Measurements from ENCODE around the gene HTR5A.
"Not testable (repeated sequence)": the region's sequence is repeated elsewhere in the genome, so short reads cannot be mapped to it uniquely, and the experiment has no call there.

HTR5A gene

GRCh38 chr7:155034495-155034894 is 35.6 kb upstream of the HTR5A start:
- H3K4me2 ChIP-seq (ENCODE audit: low read length): not testable (repeated sequence)
- no CpG with 5 or more reads among the region's 15 CpGs for WGBS (ENCODE audit: extremely low coverage, insufficient coverage, low lambda C conversion rate)

GRCh38 chr7:155038335-155038734 is 31.8 kb upstream of the HTR5A start:
- Histone ChIP-seq H3K79me1 (ENCODE audit: low read length) (no peaks in the 10 kb centered on the region), H3K56ac (ENCODE audit: low read length) (no peak overlapping the region), H4K5ac (ENCODE audit: low read length) (no peak overlapping the region), H4K8ac (ENCODE audit: low read depth, low read length) (no peak overlapping the region), H2BK5ac (ENCODE audit: low read length) (no peak overlapping the region), H3K4ac (ENCODE audit: low read depth, low read length) (no peak overlapping the region), H3K23ac (ENCODE audit: low read length) (no peak overlapping the region), H3K4me1 (ENCODE audit: control insufficient read depth, low read depth, low read length) (no peaks in the 10 kb centered on the region), H3K27me3 (ENCODE audit: insufficient read depth, low read length, poor library complexity) (no peaks in the 10 kb centered on the region), H3K27ac (ENCODE audit: low read depth, low read length) (no peak overlapping the region), H3K79me2 (ENCODE audit: control insufficient read depth, insufficient read depth, low read length) (no peaks in the 10 kb centered on the region), H2BK15ac (replicated peaks; ENCODE audit: low read depth) (no peak overlapping the region), H3K4me2 (ENCODE audit: low read length) (no peak overlapping the region), H2BK120ac (ENCODE audit: low read depth, low read length) (no peak overlapping the region), H3K9ac (ENCODE audit: low read length) (no peak overlapping the region), H2AK5ac (ENCODE audit: low read length) (no peak overlapping the region), H3K4me3 (ENCODE audit: low read length) (no peak overlapping the region), H3K36me3 (ENCODE audit: control insufficient read depth, insufficient read depth, low read length) (no peaks in the 10 kb centered on the region), H3K18ac (ENCODE audit: low read length) (no peak overlapping the region)
- no peak for DNase-seq
- WGBS (ENCODE audit: extremely low coverage, insufficient coverage, low lambda C conversion rate): no CpG with 5 or more reads among the region's 4 CpGs

More at GRCh38 chr7:155034495-155034894, 35.6 kb upstream of the HTR5A start:
- not testable (repeated sequence) for H3K4ac ChIP-seq (ENCODE audit: low read depth, low read length); H2BK15ac ChIP-seq (replicated peaks; ENCODE audit: low read depth); H4K8ac ChIP-seq (ENCODE audit: low read depth, low read length); H3K23ac ChIP-seq (ENCODE audit: low read length); H3K4me3 ChIP-seq (ENCODE audit: low read length); H2BK5ac ChIP-seq (ENCODE audit: low read length); H3K27me3 ChIP-seq (ENCODE audit: insufficient read depth, low read length, poor library complexity); DNase-seq; H3K18ac ChIP-seq (ENCODE audit: low read length); H3K79me2 ChIP-seq (ENCODE audit: control insufficient read depth, insufficient read depth, low read length); H4K5ac ChIP-seq (ENCODE audit: low read length); H3K9ac ChIP-seq (ENCODE audit: low read length); H3K36me3 ChIP-seq (ENCODE audit: control insufficient read depth, insufficient read depth, low read length); H2AK5ac ChIP-seq (ENCODE audit: low read length); H3K4me1 ChIP-seq (ENCODE audit: control insufficient read depth, low read depth, low read length); H3K79me1 ChIP-seq (ENCODE audit: low read length); H3K56ac ChIP-seq (ENCODE audit: low read length); H2BK120ac ChIP-seq (ENCODE audit: low read depth, low read length); H3K27ac ChIP-seq (ENCODE audit: low read depth, low read length)

GRCh38 chr7:155043756-155044155 is 26.4 kb upstream of the HTR5A start:
- Histone ChIP-seq H2AK5ac (ENCODE audit: low read length) (no peak overlapping the region), H3K4me2 (ENCODE audit: low read length) (no peak overlapping the region), H3K18ac (ENCODE audit: low read length) (no peak overlapping the region), H2BK120ac (ENCODE audit: low read depth, low read length) (no peak overlapping the region), H2BK15ac (replicated peaks; ENCODE audit: low read depth) (no peak overlapping the region), H3K56ac (ENCODE audit: low read length) (no peak overlapping the region), H3K4ac (ENCODE audit: low read depth, low read length) (no peak overlapping the region), H3K36me3 (ENCODE audit: control insufficient read depth, insufficient read depth, low read length) (no peaks in the 10 kb centered on the region), H2BK5ac (ENCODE audit: low read length) (no peak overlapping the region), H3K4me1 (ENCODE audit: control insufficient read depth, low read depth, low read length) (no peaks in the 10 kb centered on the region), H3K79me2 (ENCODE audit: control insufficient read depth, insufficient read depth, low read length) (no peaks in the 10 kb centered on the region), H3K4me3 (ENCODE audit: low read length) (no peak overlapping the region), H4K5ac (ENCODE audit: low read length) (no peak overlapping the region), H3K79me1 (ENCODE audit: low read length) (no peaks in the 10 kb centered on the region), H3K23ac (ENCODE audit: low read length) (no peak overlapping the region), H3K27ac (ENCODE audit: low read depth, low read length) (no peak overlapping the region), H3K9ac (ENCODE audit: low read length) (no peak overlapping the region), H4K8ac (ENCODE audit: low read depth, low read length) (no peak overlapping the region), H3K27me3 (ENCODE audit: insufficient read depth, low read length, poor library complexity) (no peaks in the 10 kb centered on the region)
- no CpG with 5 or more reads among the region's 4 CpGs for WGBS (ENCODE audit: extremely low coverage, insufficient coverage, low lambda C conversion rate)
- DNase-seq: no peak

- Histone ChIP-seq H3K79me1 (ENCODE audit: low read length) (no peaks in the 10 kb centered on the region), H2BK120ac (ENCODE audit: low read depth, low read length) (no peak overlapping the region), H3K18ac (ENCODE audit: low read length) (no peak overlapping the region), H3K9ac (ENCODE audit: low read length) (no peak overlapping the region), H2BK5ac (ENCODE audit: low read length) (no peak overlapping the region), H3K79me2 (ENCODE audit: control insufficient read depth, insufficient read depth, low read length) (no peaks in the 10 kb centered on the region), H3K4me2 (ENCODE audit: low read length) (no peak overlapping the region), H3K27ac (ENCODE audit: low read depth, low read length) (no peak overlapping the region), H3K4me1 (ENCODE audit: control insufficient read depth, low read depth, low read length) (no peaks in the 10 kb centered on the region), H4K8ac (ENCODE audit: low read depth, low read length) (no peak overlapping the region), H3K23ac (ENCODE audit: low read length) (no peak overlapping the region), H3K36me3 (ENCODE audit: control insufficient read depth, insufficient read depth, low read length) (no peaks in the 10 kb centered on the region), H3K56ac (ENCODE audit: low read length) (no peak overlapping the region), H3K4me3 (ENCODE audit: low read length) (no peak overlapping the region), H3K27me3 (ENCODE audit: insufficient read depth, low read length, poor library complexity) (no peaks in the 10 kb centered on the region), H4K5ac (ENCODE audit: low read length) (no peak overlapping the region), H2BK15ac (replicated peaks; ENCODE audit: low read depth) (no peak overlapping the region), H3K4ac (ENCODE audit: low read depth, low read length) (no peak overlapping the region), H2AK5ac (ENCODE audit: low read length) (no peak overlapping the region)
- WGBS (ENCODE audit: extremely low coverage, insufficient coverage, low lambda C conversion rate): no CpG with 5 or more reads among the region's 4 CpGs
- DNase-seq: no peak
Observed at GRCh38 chr7:155048006-155048405, 22.1 kb upstream of the HTR5A start.

GRCh38 chr7:155051355-155051754 is 18.8 kb upstream of the HTR5A start:
- Histone ChIP-seq H3K27me3 (ENCODE audit: insufficient read depth, low read length, poor library complexity) (no peaks in the 10 kb centered on the region), H3K18ac (ENCODE audit: low read length) (no peak overlapping the region), H2BK5ac (ENCODE audit: low read length) (no peak overlapping the region), H3K4me1 (ENCODE audit: control insufficient read depth, low read depth, low read length) (no peaks in the 10 kb centered on the region), H3K36me3 (ENCODE audit: control insufficient read depth, insufficient read depth, low read length) (no peaks in the 10 kb centered on the region), H2AK5ac (ENCODE audit: low read length) (no peak overlapping the region), H3K4me2 (ENCODE audit: low read length) (no peak overlapping the region), H3K4ac (ENCODE audit: low read depth, low read length) (no peak overlapping the region), H3K23ac (ENCODE audit: low read length) (no peak overlapping the region), H4K8ac (ENCODE audit: low read depth, low read length) (no peak overlapping the region), H3K79me2 (ENCODE audit: control insufficient read depth, insufficient read depth, low read length) (no peaks in the 10 kb centered on the region), H3K56ac (ENCODE audit: low read length) (no peak overlapping the region), H4K5ac (ENCODE audit: low read length) (no peak overlapping the region), H2BK15ac (replicated peaks; ENCODE audit: low read depth) (no peak overlapping the region), H3K79me1 (ENCODE audit: low read length) (no peaks in the 10 kb centered on the region), H3K9ac (ENCODE audit: low read length) (no peak overlapping the region), H3K4me3 (ENCODE audit: low read length) (no peak overlapping the region), H3K27ac (ENCODE audit: low read depth, low read length) (no peak overlapping the region), H2BK120ac (ENCODE audit: low read depth, low read length) (no peak overlapping the region)
- WGBS (ENCODE audit: extremely low coverage, insufficient coverage, low lambda C conversion rate): no CpG with 5 or more reads among the region's 4 CpGs
- DNase-seq: no peak

GRCh38 chr7:155053002-155053401 is 17.1 kb upstream of the HTR5A start:
- H3K18ac ChIP-seq (ENCODE audit: low read length): no peak overlapping the region
- no peak overlapping the region for H2BK120ac ChIP-seq (ENCODE audit: low read depth, low read length)
- no peaks in the 10 kb centered on the region for H3K79me1 ChIP-seq (ENCODE audit: low read length)
- H3K23ac ChIP-seq (ENCODE audit: low read length): no peak overlapping the region
- no peak overlapping the region for H2BK5ac ChIP-seq (ENCODE audit: low read length)
- H3K79me2 ChIP-seq (ENCODE audit: control insufficient read depth, insufficient read depth, low read length): no peaks in the 10 kb centered on the region
- no peak overlapping the region for H3K56ac ChIP-seq (ENCODE audit: low read length)
- H3K4ac ChIP-seq (ENCODE audit: low read depth, low read length): no peak overlapping the region
- DNase-seq: peak; percentile 26
- H4K8ac ChIP-seq (ENCODE audit: low read depth, low read length): no peak overlapping the region
- no peaks in the 10 kb centered on the region for H3K4me1 ChIP-seq (ENCODE audit: control insufficient read depth, low read depth, low read length)
- no peak overlapping the region for H4K5ac ChIP-seq (ENCODE audit: low read length)
- no peak overlapping the region for H3K4me3 ChIP-seq (ENCODE audit: low read length)
- WGBS (ENCODE audit: extremely low coverage, insufficient coverage, low lambda C conversion rate): no CpG with 5 or more reads among the region's 12 CpGs
- no peak overlapping the region for H2AK5ac ChIP-seq (ENCODE audit: low read length)
- no peaks in the 10 kb centered on the region for H3K27me3 ChIP-seq (ENCODE audit: insufficient read depth, low read length, poor library complexity)
- H2BK15ac ChIP-seq (replicated peaks; ENCODE audit: low read depth): no peak overlapping the region
- H3K36me3 ChIP-seq (ENCODE audit: control insufficient read depth, insufficient read depth, low read length): no peaks in the 10 kb centered on the region
- H3K27ac ChIP-seq (ENCODE audit: low read depth, low read length): no peak overlapping the region
- no peak overlapping the region for H3K4me2 ChIP-seq (ENCODE audit: low read length)
- H3K9ac ChIP-seq (ENCODE audit: low read length): no peak overlapping the region
